ENCODE measurements around the gene TOGARAM2.

Gene TOGARAM2

DNA sequence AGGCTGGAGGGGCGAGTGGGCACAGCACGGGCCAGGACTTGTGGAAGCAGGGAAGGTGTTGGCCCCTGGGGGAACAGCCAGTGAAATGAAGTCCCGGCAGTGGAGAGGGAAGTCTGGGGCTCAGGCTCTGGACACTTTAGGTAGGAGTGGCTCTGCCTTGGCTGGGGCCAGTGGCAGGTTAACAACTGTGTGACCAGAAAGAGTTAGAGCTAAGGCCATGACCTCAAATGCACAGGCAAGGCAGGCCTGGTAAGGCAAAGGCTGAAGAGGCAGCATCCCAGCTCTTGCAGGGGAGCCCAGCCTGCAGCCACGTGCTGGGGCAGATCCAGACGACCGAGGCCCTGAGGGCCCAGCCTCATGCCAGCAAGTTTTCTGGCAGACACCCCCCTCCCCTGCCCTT, 71.7 kb downstream of the TOGARAM2 start:
- H3K4me3 ChIP-seq (ENCODE audit: insufficient read depth, low read depth, low read length) = no peak overlapping the region
- H3K9me3 ChIP-seq (ENCODE audit: control insufficient read depth, low read length) = no peaks in the 10 kb centered on the region
- no peaks in the 10 kb centered on the region for H3K36me3 ChIP-seq (ENCODE audit: control insufficient read depth, insufficient read depth, low read length)
- no peaks in the 10 kb centered on the region for H3K27me3 ChIP-seq (ENCODE audit: control insufficient read depth, insufficient read depth, low read length, poor library complexity, severe bottlenecking)
- H3K27ac ChIP-seq (ENCODE audit: insufficient read depth, low read depth, low read length, poor library complexity, severe bottlenecking) = no peak overlapping the region
- no peaks in the 10 kb centered on the region for H3K4me1 ChIP-seq (ENCODE audit: control insufficient read depth, insufficient read depth, low read length)
- WGBS, 2 experiments = 72 to 76% methylated on average over 6 of the region's 6 CpGs

DNA sequence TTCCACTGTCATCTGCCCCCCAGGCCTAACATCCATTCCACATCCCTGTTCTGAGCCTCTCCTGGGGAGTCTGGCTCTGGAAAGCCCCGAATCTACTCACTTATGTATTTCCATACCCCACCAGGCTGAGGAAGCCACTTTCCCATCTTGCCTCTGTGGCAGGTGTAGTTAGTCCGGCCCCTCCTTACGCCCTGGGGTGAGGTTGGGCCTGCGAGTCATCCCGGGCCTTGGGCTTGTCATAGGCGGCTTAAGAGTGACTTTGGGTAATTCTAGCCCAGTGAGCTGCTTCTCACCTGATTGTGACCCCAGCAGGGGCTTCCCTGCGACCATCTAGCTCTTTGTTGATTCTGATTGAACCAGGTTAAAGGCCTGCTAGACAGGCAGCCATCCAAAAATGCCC, 72.1 kb downstream of the TOGARAM2 start:
- Histone ChIP-seq H3K27me3 (ENCODE audit: control insufficient read depth, insufficient read depth, low read length, poor library complexity, severe bottlenecking) (no peaks in the 10 kb centered on the region), H3K4me1 (ENCODE audit: control insufficient read depth, insufficient read depth, low read length) (no peaks in the 10 kb centered on the region), H3K36me3 (ENCODE audit: control insufficient read depth, insufficient read depth, low read length) (no peaks in the 10 kb centered on the region), H3K27ac (ENCODE audit: insufficient read depth, low read depth, low read length, poor library complexity, severe bottlenecking) (no peak overlapping the region), H3K9me3 (ENCODE audit: control insufficient read depth, low read length) (no peaks in the 10 kb centered on the region), H3K4me3 (ENCODE audit: insufficient read depth, low read depth, low read length) (no peak overlapping the region)
- WGBS, 2 experiments = 59 to 69% methylated on average over 7 of the region's 7 CpGs

DNA sequence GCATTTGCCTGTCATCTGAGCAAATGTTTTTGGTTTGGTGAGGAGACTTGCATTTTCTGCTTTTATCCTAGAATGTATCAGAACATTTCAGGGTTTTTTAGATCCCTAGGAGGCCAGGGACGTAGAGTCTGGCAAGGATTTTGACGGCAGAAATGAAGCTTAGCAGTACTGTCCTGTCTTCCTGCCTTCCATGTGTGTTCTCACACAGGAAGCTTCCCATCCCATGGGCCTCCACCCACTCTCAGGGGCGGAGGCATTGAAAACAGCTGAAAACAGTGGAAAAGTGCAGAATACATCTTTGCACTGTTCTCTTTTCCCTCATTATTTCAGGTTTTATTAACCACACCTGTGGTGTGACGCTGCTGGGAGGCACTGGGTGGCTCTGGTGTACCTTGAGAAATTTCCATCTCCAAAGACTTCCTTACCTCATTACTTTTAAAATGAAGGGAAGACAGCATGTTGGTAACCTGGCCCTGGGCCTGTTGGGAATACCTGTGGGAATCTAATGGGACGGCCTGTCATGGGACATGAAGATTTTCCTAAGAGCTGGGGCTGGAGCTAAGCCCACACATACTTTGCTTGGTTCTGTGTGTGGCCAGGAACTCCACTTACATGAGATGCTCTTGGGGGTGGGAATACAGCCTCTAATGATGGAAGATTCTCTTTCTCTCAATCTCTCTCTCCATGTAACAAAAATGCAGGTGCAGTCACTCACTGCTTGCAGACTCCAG, 72.7 kb downstream of the TOGARAM2 start:
- H3K9me3 ChIP-seq (ENCODE audit: control insufficient read depth, low read length) = no peaks in the 10 kb centered on the region
- 82 to 83% methylated on average over 5 of the region's 5 CpGs for WGBS, 2 experiments
- H3K27ac ChIP-seq (ENCODE audit: insufficient read depth, low read depth, low read length, poor library complexity, severe bottlenecking) = no peak overlapping the region
- H3K4me3 ChIP-seq (ENCODE audit: insufficient read depth, low read depth, low read length) = no peak overlapping the region
- no peaks in the 10 kb centered on the region for H3K27me3 ChIP-seq (ENCODE audit: control insufficient read depth, insufficient read depth, low read length, poor library complexity, severe bottlenecking)
- H3K36me3 ChIP-seq (ENCODE audit: control insufficient read depth, insufficient read depth, low read length) = no peaks in the 10 kb centered on the region
- no peaks in the 10 kb centered on the region for H3K4me1 ChIP-seq (ENCODE audit: control insufficient read depth, insufficient read depth, low read length)

DNA sequence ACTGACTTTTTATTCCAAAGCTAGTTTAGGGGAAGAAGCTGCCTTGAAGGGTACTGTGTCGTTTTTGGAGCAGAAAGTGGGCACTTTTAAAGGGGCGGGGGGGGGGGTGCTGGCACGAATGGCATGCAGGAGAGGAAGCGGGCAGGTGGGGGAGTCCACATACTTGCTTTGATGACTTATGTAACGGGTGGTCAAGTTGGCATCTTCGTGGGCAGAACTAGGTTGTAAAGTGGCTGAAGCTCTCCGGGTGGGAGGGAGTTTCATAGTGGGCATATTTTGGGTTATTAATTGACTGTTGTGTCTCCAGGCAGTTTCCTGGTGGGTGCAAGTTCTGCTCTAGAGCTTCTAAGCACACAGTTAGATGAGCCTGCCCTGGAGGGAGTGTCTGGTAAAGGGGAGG, 73.3 kb downstream of the TOGARAM2 start:
- no peak overlapping the region for H3K27ac ChIP-seq (ENCODE audit: insufficient read depth, low read depth, low read length, poor library complexity, severe bottlenecking)
- no peaks in the 10 kb centered on the region for H3K36me3 ChIP-seq (ENCODE audit: control insufficient read depth, insufficient read depth, low read length)
- 86% methylated on average over 7 of the region's 7 CpGs for WGBS, 2 experiments
- no peaks in the 10 kb centered on the region for H3K27me3 ChIP-seq (ENCODE audit: control insufficient read depth, insufficient read depth, low read length, poor library complexity, severe bottlenecking)
- no peaks in the 10 kb centered on the region for H3K4me1 ChIP-seq (ENCODE audit: control insufficient read depth, insufficient read depth, low read length)
- no peaks in the 10 kb centered on the region for H3K9me3 ChIP-seq (ENCODE audit: control insufficient read depth, low read length)
- no peak overlapping the region for H3K4me3 ChIP-seq (ENCODE audit: insufficient read depth, low read depth, low read length)

DNA sequence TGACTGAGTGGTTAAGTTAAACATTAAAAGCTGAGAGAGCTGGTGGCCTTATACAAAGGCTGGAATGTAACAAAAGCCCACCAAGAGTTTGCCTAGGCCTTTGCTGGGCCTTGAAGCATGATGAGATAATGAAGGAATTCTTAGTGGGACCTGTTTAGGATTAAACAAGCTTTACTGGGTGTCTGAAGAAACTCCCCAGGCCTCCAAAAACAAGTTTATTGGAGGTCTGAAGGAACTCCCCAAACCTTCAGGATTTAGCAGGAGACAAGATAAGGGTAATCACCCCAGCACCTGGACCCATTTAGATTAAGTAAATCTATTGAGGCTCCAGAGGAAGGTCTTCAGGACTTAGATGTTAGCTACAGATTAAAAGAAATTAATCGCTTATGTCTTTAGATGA, 74.5 kb downstream of the TOGARAM2 start:
- H3K4me1 ChIP-seq (ENCODE audit: control insufficient read depth, insufficient read depth, low read length) = no peaks in the 10 kb centered on the region
- H3K9me3 ChIP-seq (ENCODE audit: control insufficient read depth, low read length) = no peaks in the 10 kb centered on the region
- WGBS, 2 experiments = 95% methylated on average over 1 of the region's 1 CpG; no CpG with 5 or more reads in 1 of the 2 experiments
- no peaks in the 10 kb centered on the region for H3K27me3 ChIP-seq (ENCODE audit: control insufficient read depth, insufficient read depth, low read length, poor library complexity, severe bottlenecking)
- H3K4me3 ChIP-seq (ENCODE audit: insufficient read depth, low read depth, low read length) = no peak overlapping the region
- H3K27ac ChIP-seq (ENCODE audit: insufficient read depth, low read depth, low read length, poor library complexity, severe bottlenecking) = no peak overlapping the region
- H3K36me3 ChIP-seq (ENCODE audit: control insufficient read depth, insufficient read depth, low read length) = no peaks in the 10 kb centered on the region

DNA sequence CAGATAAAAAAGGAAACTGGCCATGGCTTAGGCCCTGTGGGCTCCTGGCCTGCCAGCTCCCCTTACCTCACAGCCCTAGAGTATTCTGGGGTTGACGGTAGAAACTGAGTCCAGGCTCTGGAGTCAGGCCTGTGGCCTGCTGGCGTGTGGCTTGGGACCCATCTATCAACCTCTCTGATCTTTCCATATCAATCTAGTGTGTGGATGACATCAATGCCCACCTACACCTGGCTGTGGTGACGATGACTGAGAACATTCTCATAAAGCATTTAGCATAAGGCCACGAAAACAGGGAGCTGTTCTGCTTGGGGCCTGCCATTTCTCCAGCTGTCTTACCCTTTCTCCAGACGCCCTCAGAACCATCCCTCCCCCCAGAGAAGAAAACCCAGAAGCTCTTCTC, 75.4 kb downstream of the TOGARAM2 start:
- Histone ChIP-seq H3K36me3 (ENCODE audit: control insufficient read depth, insufficient read depth, low read length) (no peaks in the 10 kb centered on the region), H3K4me3 (ENCODE audit: insufficient read depth, low read depth, low read length) (no peak overlapping the region), H3K27ac (ENCODE audit: insufficient read depth, low read depth, low read length, poor library complexity, severe bottlenecking) (no peak overlapping the region), H3K4me1 (ENCODE audit: control insufficient read depth, insufficient read depth, low read length) (peaks cover 2% of the 10 kb centered on the region), H3K9me3 (ENCODE audit: control insufficient read depth, low read length) (no peaks in the 10 kb centered on the region), H3K27me3 (ENCODE audit: control insufficient read depth, insufficient read depth, low read length, poor library complexity, severe bottlenecking) (no peaks in the 10 kb centered on the region)
- 90 to 93% methylated on average over 5 of the region's 5 CpGs for WGBS, 2 experiments

DNA sequence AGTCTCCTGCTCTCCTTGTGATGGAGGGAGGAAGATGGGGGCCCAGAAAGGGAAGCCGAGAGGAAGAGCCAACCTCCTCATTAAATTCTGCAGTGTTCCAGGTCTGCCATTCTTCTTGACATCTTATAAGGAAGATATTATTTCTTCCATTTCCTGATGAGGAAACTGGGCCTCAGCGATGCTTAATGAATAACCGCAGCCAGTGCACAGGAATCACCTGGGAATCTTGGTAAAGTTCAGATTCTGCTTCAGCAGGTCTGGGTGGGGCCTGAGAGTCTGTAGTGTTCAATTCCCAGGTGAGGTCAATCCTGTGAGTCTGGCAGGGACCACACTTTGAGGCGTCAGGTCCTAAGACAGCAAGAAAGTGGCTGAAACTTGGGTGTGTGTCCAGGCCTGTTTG, 75.9 kb downstream of the TOGARAM2 start:
- Histone ChIP-seq H3K4me1 (ENCODE audit: control insufficient read depth, insufficient read depth, low read length) (peaks cover 7% of the 10 kb centered on the region), H3K27me3 (ENCODE audit: control insufficient read depth, insufficient read depth, low read length, poor library complexity, severe bottlenecking) (no peaks in the 10 kb centered on the region), H3K4me3 (ENCODE audit: insufficient read depth, low read depth, low read length) (no peak overlapping the region), H3K27ac (ENCODE audit: insufficient read depth, low read depth, low read length, poor library complexity, severe bottlenecking) (no peak overlapping the region), H3K36me3 (ENCODE audit: control insufficient read depth, insufficient read depth, low read length) (no peaks in the 10 kb centered on the region), H3K9me3 (ENCODE audit: control insufficient read depth, low read length) (no peaks in the 10 kb centered on the region)
- WGBS, 2 experiments = 92 to 93% methylated on average over 4 of the region's 4 CpGs

DNA sequence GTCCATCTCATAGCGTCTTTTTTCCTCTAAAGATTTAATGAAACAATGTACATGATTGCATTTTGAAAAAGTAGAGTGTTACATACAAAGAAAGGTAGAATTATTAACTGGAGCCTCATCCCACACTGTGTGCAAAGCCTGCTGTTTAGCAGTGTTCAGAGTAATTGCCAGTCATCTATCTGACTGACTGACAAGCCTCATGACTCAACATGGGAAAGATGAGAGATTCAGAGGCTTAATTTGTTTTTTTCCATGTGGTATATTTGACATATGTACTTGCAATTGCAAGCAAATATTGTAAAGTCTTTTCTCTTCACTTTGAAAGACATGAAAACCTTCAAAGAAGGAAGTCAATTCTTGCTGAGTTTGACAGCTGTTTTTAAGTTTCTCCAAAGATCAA, 78.5 kb downstream of the TOGARAM2 start:
- WGBS, 2 experiments = 100% methylated on average over 1 of the region's 1 CpG; no CpG with 5 or more reads in 1 of the 2 experiments
- H3K27me3 ChIP-seq (ENCODE audit: control insufficient read depth, insufficient read depth, low read length, poor library complexity, severe bottlenecking) = no peaks in the 10 kb centered on the region
- H3K27ac ChIP-seq (ENCODE audit: insufficient read depth, low read depth, low read length, poor library complexity, severe bottlenecking) = no peak overlapping the region
- no peak overlapping the region for H3K4me3 ChIP-seq (ENCODE audit: insufficient read depth, low read depth, low read length)
- H3K9me3 ChIP-seq (ENCODE audit: control insufficient read depth, low read length) = no peaks in the 10 kb centered on the region
- H3K36me3 ChIP-seq (ENCODE audit: control insufficient read depth, insufficient read depth, low read length) = no peaks in the 10 kb centered on the region
- H3K4me1 ChIP-seq (ENCODE audit: control insufficient read depth, insufficient read depth, low read length) = peaks cover 18% of the 10 kb centered on the region

DNA sequence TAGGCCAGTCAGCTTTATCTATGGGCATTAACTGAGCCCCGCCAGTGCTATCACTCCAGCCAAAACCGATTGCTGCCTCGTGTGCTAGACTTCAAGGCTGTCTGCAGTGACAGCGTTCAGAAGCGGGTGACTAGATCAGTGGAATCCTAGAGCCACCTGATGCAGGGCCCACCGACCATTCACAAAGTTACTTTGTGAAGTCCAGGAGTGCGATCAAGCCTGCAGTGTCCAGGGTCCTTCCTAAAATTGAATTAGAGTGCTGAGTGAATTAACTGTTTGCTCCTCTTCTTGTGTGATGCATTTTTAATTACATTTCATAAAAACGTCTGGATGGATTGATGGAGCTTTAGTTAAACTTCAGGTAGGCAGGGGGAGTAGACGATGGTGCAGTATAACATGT, 79.3 kb downstream of the TOGARAM2 start:
- peaks cover 26% of the 10 kb centered on the region for H3K4me1 ChIP-seq (ENCODE audit: control insufficient read depth, insufficient read depth, low read length)
- no peaks in the 10 kb centered on the region for H3K27me3 ChIP-seq (ENCODE audit: control insufficient read depth, insufficient read depth, low read length, poor library complexity, severe bottlenecking)
- no peak overlapping the region for H3K4me3 ChIP-seq (ENCODE audit: insufficient read depth, low read depth, low read length)
- WGBS, 2 experiments = 85 to 88% methylated on average over 9 of the region's 9 CpGs
- H3K9me3 ChIP-seq (ENCODE audit: control insufficient read depth, low read length) = no peaks in the 10 kb centered on the region
- no peak overlapping the region for H3K27ac ChIP-seq (ENCODE audit: insufficient read depth, low read depth, low read length, poor library complexity, severe bottlenecking)
- H3K36me3 ChIP-seq (ENCODE audit: control insufficient read depth, insufficient read depth, low read length) = no peaks in the 10 kb centered on the region

DNA sequence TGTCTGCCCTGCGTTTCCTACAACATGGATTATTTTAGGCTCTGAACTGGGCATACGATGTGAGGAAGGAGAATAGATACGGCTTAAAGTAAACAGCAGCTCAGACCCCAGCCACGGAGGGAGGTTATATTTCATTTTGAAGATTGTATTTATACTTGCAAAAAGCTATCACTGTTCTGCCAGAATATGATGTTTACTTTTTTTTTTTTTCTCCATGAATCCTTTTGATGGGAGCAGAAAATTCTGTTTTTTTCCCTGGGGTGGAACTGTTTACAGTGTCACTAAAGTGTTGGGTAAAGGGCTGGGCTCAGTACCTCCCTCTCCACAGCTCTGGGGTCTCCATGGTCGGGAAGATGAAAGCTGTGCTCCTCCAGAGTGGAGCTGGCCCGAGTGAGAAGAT, 80.1 kb downstream of the TOGARAM2 start:
- WGBS, 2 experiments = 92 to 95% methylated on average over 6 of the region's 6 CpGs
- Histone ChIP-seq H3K4me1 (ENCODE audit: control insufficient read depth, insufficient read depth, low read length) (peaks cover 28% of the 10 kb centered on the region), H3K9me3 (ENCODE audit: control insufficient read depth, low read length) (no peaks in the 10 kb centered on the region), H3K27ac (ENCODE audit: insufficient read depth, low read depth, low read length, poor library complexity, severe bottlenecking) (no peak overlapping the region), H3K4me3 (ENCODE audit: insufficient read depth, low read depth, low read length) (no peak overlapping the region), H3K36me3 (ENCODE audit: control insufficient read depth, insufficient read depth, low read length) (no peaks in the 10 kb centered on the region), H3K27me3 (ENCODE audit: control insufficient read depth, insufficient read depth, low read length, poor library complexity, severe bottlenecking) (no peaks in the 10 kb centered on the region)

DNA sequence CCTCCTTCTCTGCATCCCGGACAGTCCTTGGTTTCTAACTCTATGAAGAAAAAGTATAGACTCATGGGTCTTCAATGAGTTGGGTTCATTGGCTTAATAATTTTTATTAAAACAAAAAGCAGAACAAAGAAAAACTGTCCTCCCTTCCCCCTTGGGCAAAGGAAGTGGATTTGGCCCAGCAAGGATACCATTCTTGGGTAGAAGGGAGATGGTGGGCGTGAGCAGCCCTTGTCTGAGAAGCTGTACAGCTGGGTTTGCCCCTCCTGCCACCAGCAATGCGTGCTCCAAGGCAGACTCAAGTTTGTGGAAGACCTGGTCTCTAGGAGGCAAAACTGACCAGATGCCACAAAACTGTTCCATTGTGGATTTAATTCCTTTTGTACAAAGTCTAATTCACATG, 80.5 kb downstream of the TOGARAM2 start:
- peaks cover 28% of the 10 kb centered on the region for H3K4me1 ChIP-seq (ENCODE audit: control insufficient read depth, insufficient read depth, low read length)
- H3K9me3 ChIP-seq (ENCODE audit: control insufficient read depth, low read length) = no peaks in the 10 kb centered on the region
- no peak overlapping the region for H3K4me3 ChIP-seq (ENCODE audit: insufficient read depth, low read depth, low read length)
- H3K27me3 ChIP-seq (ENCODE audit: control insufficient read depth, insufficient read depth, low read length, poor library complexity, severe bottlenecking) = no peaks in the 10 kb centered on the region
- H3K27ac ChIP-seq (ENCODE audit: insufficient read depth, low read depth, low read length, poor library complexity, severe bottlenecking) = no peak overlapping the region
- no peaks in the 10 kb centered on the region for H3K36me3 ChIP-seq (ENCODE audit: control insufficient read depth, insufficient read depth, low read length)
- 88 to 94% methylated on average over 2 to 3 of the region's 3 CpGs for WGBS, 2 experiments

All from ectodermal cell (in vitro differentiated cells).